Measurements from ENCODE around the gene FNIP1.
"Not testable (repeated sequence)": the region's sequence is repeated elsewhere in the genome, so short reads cannot be mapped to it uniquely, and the experiment has no call there.

Gene FNIP1

GRCh38 chr5:131749723-131750470 is 46.9 kb downstream of the FNIP1 start:
- no peak for DNase-seq (ENCODE audit: low spot score)

GRCh38 chr5:131749138-131749537 is 47.7 kb downstream of the FNIP1 start:
- no peak for DNase-seq (ENCODE audit: low spot score)

GRCh38 chr5:131747180-131748105 is 49.4 kb downstream of the FNIP1 start:
- no peak for DNase-seq (ENCODE audit: low spot score)

- DNase-seq (ENCODE audit: low spot score) = no peak
These were observed 50.4 kb downstream of the FNIP1 start for GRCh38 chr5:131746423-131746822.

- no peak for DNase-seq (ENCODE audit: low spot score)
These were observed 51.1 kb downstream of the FNIP1 start for GRCh38 chr5:131745703-131746102.

DNA sequence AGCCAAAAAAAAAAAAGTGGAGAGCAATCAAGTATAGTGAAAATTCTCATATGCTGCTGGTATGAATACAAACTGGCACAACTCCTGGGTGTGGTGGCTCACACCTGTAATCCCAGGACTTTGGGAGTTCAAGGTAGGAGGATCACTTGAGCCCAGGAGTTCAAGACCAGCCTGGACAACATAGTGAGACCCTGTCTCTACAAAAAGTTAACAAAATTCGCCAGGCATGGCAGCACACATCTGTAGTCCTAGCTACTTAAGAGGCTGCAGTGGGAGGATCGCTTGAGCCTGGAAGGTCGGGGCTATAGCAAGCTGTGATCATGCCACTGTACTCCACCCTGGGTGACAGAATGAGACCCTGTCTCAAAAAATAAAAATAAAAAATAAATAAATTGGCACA is 51.7 kb downstream of the FNIP1 start:
- DNase-seq (ENCODE audit: low spot score) = no peak

- DNase-seq (ENCODE audit: low spot score) = no peak
These were observed 56.3 kb downstream of the FNIP1 start for GRCh38 chr5:131740477-131740876.

GRCh38 chr5:131735393-131735792 is 61.4 kb downstream of the FNIP1 start:
- no peak for DNase-seq (ENCODE audit: low spot score)

DNA sequence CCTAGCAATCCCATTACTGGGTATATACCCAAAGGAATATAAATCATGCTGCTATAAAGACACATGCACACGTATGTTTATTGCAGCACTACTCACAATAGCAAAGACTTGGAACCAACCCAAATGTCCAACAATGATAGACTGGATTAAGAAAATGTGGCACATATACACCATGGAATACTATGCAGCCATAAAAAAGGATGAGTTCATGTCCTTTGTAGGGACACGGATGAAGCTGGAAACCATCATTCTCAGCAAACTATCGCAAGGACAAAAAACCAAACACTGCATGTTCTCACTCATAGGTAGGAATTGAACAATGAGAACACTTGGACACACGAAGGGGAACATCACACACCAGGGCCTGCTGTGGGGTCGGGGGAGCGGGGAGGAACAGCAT is 61.9 kb downstream of the FNIP1 start:
- not testable (repeated sequence) for DNase-seq (ENCODE audit: low spot score)

DNA sequence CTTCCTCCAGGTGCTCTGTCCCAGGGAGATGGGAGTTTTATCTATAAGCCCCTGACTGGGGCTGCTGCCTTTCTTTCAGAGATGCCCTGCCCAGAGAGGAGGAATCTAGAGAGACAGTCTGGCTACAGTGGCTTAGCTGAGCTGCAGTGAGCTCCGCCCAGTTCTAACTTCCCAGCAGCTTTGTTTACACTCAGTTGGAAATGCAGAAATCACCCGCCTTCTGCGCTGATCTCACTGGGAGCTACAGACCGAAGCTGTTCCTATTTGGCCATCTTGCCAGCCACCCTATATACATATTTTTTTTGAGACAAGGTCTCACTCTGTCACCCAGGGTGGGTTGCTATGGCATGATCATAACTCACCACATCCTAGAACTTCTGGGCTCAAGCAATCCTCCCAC is 67.5 kb downstream of the FNIP1 start:
- DNase-seq (ENCODE audit: low spot score) = not testable (repeated sequence)

DNA sequence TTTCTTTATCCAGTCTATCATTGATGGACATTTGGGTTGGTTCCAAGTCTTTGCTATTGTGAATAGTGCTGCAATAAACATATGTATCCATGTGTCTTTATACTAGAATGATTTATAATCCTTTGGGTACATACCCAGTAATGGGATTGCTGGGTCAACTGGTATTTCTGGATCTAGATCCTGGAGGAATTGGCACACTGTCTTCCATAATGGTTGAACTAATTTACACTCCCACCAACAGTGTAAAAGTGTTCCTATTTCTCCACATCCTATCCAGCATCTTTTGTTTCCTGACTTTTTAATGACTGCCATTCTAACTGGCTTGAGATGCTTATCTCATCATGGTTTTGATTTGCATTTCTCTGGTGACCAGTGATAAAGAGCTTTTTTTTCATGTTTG is 72.7 kb downstream of the FNIP1 start:
- DNase-seq (ENCODE audit: low spot score) = not testable (repeated sequence)

DNA sequence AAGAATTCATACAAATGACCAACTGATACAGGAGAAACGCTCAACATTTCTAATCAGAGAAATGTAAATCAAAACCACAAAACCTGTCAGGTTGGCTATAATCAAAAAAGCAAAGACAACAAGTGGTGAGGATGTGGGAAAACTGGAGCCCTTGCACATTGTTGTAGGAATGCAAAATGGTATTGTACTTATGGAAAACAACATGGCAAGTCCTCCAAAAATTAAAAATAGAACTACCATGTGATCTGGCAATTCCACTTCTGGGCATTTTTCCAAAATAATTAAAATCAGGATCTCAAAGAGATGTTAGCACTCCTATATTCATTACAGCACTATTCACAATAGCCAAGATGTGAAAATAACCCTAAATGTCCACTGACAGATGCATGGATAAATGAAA is 76.1 kb downstream of the FNIP1 start:
- DNase-seq (ENCODE audit: low spot score) = no peak

DNA sequence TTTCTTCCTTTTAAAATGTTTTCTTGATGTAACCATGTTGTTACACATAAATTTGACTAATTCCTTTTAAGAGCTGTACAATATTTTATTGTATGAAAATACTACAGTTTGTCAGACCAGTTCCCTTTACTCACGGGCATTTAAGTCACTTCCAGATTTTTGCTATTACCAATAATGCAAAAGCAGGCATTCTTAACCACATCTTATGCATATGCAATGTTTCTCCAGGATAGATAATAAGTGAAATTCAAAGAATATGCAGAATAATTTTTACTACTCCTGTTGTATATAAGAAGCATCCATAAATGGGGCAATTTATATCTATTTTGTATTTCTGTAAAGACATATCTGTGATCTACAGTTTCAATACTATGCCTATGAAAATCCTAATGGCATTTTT is 77.3 kb downstream of the FNIP1 start:
- no peak for DNase-seq (ENCODE audit: low spot score)

DNA sequence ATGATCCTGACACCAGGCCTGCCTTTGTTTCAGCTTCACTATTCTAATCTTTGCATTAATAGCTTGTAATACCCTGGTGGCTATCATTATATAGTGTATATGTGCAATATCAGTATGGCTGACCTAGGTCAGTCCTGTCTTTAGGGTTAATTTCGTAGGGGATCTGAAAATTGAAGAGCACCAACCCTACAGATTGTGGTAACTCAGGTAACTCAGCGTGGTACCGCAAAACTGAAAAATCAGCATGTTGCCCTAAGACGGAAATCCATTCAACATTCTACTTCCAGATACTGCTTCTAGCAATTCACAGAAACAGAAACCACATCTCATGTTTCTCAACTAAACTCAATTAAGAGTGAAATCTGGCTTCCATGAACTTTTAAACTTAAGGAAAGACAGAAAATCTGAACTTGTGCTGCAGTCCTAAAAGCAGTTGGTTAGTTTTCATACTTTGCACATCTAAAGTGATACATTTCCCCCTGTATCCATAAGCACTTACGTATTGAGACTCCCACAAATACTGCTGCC is 78.3 kb downstream of the FNIP1 start:
- no peak for DNase-seq (ENCODE audit: low spot score)

DNA sequence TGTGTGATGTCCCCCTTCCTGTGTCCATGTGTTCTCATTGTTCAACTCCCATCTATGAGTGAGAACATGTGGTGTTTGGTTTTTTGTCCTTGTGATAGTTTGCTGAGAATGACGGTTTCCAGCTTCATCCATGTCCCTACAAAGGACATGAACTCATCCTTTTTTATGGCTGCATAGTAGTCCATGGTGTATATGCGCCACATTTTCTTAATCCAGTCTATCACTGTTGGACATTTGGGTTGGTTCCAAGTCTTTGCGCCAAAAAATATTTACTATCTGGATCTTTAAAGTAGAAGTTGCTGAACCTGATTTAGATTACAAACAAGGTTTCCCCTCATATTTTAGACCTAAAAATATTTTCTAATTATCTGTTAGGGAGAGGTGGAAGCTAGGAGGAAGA is 79.7 kb downstream of the FNIP1 start:
- DNase-seq (ENCODE audit: low spot score) = not testable (repeated sequence)

GRCh38 chr5:131716650-131717049 is 80.2 kb downstream of the FNIP1 start:
- DNase-seq (ENCODE audit: low spot score) = no peak

GRCh38 chr5:131710391-131710790 is 86.4 kb downstream of the FNIP1 start:
- no peak for DNase-seq (ENCODE audit: low spot score)

DNA sequence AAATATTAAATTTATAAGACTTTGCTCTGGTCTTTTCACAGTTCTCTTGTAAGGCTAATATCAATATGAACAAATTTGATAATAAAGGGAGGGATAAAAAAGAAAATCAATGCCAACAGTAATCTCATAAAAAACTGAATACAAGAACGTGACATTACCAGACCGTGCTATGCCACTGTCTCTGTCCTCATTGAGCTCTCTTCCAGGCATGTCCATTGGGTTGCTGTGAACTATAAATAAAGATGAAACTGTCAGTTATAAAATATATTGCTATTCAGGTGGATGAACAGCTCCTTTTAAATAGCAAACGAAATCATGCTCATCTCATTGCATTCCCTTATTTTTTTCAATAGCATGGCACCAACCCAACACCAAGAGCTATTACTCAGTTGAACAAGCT is 87.8 kb downstream of the FNIP1 start:
- DNase-seq (ENCODE audit: low spot score) = no peak

DNA sequence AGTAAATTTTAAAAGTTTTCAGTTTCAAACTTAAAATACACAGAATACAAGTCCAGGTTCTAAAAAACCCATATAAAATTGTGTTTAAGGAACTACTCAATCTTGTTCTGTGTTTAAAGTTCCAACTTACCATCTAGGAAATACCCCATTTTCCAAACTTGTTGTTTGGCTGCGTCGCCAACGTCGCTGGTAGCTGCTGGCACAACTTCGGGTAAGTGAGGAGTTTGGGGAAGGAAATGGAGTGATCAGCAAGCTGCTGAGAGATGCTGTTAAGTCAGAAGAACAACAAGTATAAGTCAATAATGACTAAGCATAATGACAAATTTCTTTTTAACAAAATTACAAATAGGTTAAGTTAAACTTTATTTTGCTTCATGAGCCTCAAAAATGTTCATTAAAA is 90.5 kb downstream of the FNIP1 start:
- DNase-seq (ENCODE audit: low spot score) = no peak

DNA sequence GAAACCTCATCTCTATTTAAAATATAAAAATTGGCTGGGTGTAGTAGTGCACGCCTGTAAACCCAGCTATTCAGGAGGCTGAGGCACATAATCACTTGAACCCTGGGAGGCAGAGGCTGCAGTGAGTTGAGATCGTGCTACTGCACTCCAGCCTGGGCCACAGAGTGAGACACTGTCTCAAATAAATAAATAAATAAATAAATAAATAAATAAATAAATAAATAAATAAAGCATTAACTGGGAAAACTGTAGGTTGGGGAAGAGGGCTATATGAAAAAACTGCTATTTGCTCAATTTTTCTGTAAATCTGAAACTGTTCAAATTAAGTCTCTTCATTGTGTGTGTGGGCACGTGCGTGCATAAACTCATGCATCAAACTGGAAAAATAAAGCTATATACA is 101.9 kb downstream of the FNIP1 start:
- DNase-seq (ENCODE audit: low spot score) = no peak

GRCh38 chr5:131693894-131694293 is 102.9 kb downstream of the FNIP1 start:
- DNase-seq (ENCODE audit: low spot score) = no peak

- no peak for DNase-seq (ENCODE audit: low spot score)
These were observed 111.2 kb downstream of the FNIP1 start for GRCh38 chr5:131685516-131686171.

Measured in AG08396 (cell line).